ENCODE data around the gene HBD.

HBD gene

GRCh38 chr11:5239046-5239445 is 4.8 kb upstream of the HBD start:
- no peak overlapping the region for H3K4me3 ChIP-seq (ENCODE audit: low read depth, low read length)
- no peak for DNase-seq (ENCODE audit: low read depth)

DNA sequence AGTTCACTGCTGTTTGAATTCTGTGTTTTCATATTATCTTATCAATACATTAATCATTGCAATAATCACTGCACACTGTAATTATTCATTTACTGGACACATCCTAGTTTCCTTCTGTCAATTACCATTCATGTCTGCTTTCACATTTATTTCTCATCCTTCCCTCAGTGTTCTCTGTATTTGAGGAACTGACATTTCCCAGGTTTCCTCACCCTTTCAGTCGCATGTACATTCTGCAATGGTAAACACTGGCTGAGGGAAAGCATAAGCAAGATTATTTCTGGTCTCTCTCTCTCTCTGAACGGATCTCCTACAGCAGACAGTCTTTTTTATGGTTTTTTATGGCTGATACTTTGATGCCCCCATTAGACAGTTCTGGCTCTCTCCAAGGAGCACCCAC is 4.2 kb upstream of the HBD start:
- DNase-seq (ENCODE audit: low read depth), result no peak
- H3K4me3 ChIP-seq (ENCODE audit: low read depth, low read length), result no peak overlapping the region

GRCh38 chr11:5237420-5237819 is 3.1 kb upstream of the HBD start:
- no peak for DNase-seq (ENCODE audit: low read depth)
- no peak overlapping the region for H3K4me3 ChIP-seq (ENCODE audit: low read depth, low read length)

DNA sequence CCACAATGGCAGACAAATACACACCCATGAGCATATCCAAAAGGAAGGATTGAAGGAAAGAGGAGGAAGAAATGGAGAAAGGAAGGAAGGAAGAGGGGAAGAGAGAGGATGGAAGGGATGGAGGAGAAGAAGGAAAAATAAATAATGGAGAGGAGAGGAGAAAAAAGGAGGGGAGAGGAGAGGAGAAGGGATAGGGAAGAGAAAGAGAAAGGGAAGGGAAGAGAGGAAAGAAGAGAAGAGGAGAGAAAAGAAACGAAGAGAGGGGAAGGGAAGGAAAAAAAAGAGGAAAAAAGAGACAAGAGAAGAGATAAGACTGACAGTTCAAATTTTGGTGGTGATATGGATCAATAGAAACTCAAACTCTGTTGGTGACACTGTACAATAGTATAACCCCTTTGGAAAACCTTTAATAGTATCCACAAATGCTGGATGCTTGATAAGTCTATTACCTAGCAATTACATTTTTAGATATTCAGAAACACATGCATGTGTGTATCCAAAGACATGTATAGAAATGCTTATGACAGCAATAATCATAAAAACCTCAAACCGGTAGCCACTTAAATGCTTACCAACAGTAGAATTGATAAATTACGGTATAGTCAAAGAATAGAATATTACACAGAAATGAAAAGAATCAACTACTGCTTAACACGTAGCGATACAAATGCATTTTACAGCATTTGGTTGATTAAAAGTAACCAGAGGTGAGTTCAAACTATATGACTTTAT is 1.2 kb upstream of the HBD start:
- no peak for DNase-seq (ENCODE audit: low read depth)
- no peak overlapping the region for H3K4me3 ChIP-seq (ENCODE audit: low read depth, low read length)

DNA sequence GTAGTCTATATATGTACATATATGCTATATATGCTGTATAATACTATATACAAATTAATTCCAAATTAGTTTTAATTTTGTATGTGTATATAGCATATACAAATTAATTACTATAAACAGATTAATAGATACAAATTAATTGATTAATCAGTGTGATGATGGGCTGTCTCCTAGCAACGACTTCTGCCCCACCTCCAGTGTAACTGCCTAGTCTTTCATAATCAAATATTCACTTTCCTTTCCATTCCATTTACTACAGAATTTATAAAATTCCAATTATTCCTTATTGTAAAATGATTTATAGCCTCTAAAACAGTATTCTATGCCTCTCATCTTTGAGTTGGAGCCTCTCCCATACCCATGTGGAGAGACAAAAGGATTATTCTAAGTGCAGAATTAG is 976 bp downstream of the HBD start:
- no peak overlapping the region for H3K4me3 ChIP-seq (ENCODE audit: low read depth, low read length)

DNA sequence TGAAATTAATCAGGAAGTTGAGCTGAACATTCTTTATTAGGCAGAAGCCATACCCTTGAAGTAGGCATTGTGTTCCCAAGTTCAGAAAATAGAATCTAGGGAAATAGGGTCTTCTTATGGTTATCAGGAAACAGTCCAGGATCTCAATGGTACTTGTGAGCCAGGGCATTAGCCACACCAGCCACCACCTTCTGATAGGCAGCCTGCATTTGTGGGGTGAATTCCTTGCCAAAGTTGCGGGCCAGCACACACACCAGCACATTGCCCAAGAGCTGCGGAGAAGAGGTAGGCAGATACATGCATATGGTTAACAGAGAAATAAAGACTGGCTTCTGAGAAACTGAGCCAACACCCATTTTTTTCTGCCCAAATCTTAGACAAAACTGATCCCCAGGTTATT is 1.5 kb downstream of the HBD start:
- H3K4me3 ChIP-seq (ENCODE audit: low read depth, low read length), result no peak overlapping the region
- no peak for DNase-seq (ENCODE audit: low read depth)

More for the DNA sequence above, 976 bp downstream of the HBD start:
- DNase-seq (ENCODE audit: low read depth), result no peak

GRCh38 chr11:5232176-5232575 is 2.1 kb downstream of the HBD start:
- H3K4me3 ChIP-seq (ENCODE audit: low read depth, low read length), result no peak overlapping the region
- DNase-seq (ENCODE audit: low read depth), result no peak

DNA sequence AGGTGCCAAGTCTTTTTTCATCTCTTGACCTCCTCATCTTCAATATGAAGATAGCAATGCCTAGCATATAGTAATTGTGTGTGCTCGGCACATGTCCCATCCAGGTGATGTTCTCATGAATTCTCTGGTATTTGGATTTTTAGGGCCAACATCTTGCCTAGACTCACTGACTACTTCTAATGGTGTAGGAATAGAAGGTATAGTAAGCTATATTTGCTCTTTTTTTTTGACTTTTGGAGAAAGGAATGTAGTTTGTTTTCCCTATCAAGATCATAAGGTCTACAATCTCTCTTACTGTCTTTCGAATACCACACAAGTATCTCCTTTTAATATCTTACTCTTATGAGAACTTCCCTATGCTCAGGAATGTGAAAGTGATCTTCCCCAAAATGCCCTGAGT is 3.2 kb downstream of the HBD start:
- DNase-seq (ENCODE audit: low read depth), result no peak
- no peak overlapping the region for H3K4me3 ChIP-seq (ENCODE audit: low read depth, low read length)

DNA sequence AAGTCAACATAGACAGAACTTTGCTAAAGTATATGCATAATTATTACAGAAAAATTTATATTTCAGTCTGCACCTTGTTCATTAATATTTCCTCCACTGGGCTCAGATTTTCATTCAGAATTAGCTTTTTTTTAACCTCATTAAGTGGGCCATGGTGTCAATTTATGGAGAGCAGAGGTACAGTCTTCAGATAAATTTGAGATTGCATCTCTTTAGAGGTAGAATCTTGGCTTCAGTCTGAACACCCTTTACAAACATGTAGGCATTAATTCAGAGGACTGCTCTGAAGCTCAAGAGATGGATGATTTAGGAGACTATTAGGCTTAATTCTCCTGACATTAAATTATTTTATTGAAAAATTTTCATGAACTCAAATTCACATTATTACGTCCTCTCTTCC is 4.0 kb downstream of the HBD start:
- H3K4me3 ChIP-seq (ENCODE audit: low read depth, low read length), result no peak overlapping the region

DNA sequence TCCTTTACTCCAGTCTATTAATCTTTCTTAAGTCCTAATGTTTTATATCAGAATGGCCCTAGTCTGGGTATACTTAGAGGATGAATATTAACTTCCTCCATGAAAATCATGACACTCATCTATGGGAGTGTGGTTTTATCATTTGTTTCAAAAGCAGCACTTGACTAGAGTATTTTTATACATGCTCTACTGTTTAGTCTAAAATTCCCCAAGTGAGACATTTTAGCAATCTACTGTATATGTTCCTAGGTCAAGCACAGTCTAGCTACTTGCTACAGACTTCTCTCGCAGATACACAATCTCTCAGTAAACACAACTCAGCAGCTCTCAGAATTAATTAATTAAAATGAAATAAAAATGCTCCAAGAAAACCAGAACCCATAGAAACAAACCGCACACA is 4.5 kb downstream of the HBD start:
- no peak for DNase-seq (ENCODE audit: low read depth)

More for the DNA sequence above, 4.0 kb downstream of the HBD start:
- DNase-seq (ENCODE audit: low read depth), result no peak

GRCh38 chr11:5229356-5229755 is 4.9 kb downstream of the HBD start:
- DNase-seq (ENCODE audit: low read depth), result no peak
- no peak overlapping the region for H3K4me3 ChIP-seq (ENCODE audit: low read depth, low read length)

More for the DNA sequence above, 4.5 kb downstream of the HBD start:
- no peak overlapping the region for H3K4me3 ChIP-seq (ENCODE audit: low read depth, low read length)

DNA sequence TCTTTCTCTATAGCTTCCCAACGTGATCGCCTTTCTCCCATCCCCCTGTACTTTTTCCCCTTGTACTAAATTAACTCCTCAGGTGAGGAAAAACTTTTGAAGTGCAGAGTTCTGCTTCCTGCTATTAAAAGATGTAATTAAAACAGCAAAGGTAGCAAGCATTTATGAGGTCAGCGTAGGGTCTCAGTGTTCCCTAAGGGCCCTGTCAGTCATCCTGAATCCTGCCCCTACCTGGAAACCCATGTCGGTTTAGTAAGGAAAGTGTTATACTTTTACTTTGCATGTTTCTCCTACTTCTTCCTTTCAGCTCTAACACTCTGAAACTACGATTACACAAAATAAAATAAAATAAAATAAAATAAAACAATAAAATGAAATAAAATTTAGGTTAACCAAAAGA is 6.2 kb downstream of the HBD start:
- no peak for DNase-seq (ENCODE audit: low read depth)
- no peak overlapping the region for H3K4me3 ChIP-seq (ENCODE audit: low read depth, low read length)

- no peak overlapping the region for H3K4me3 ChIP-seq (ENCODE audit: low read depth, low read length)
- no peak for DNase-seq (ENCODE audit: low read depth)
Observed at GRCh38 chr11:5227681-5228080, 6.6 kb downstream of the HBD start.

GRCh38 chr11:5226732-5227310 is 7.5 kb downstream of the HBD start, which contains the start of gene HBB:
Gene HBB, minus strand, starts transcription at chr11:5227071. Its CDS starts 50 bp downstream, at chr11:5227021.
- no peak for DNase-seq (ENCODE audit: low read depth)
- no peak within 1 kb of the TSS for H3K4me3 ChIP-seq (ENCODE audit: low read depth, low read length)

DNA sequence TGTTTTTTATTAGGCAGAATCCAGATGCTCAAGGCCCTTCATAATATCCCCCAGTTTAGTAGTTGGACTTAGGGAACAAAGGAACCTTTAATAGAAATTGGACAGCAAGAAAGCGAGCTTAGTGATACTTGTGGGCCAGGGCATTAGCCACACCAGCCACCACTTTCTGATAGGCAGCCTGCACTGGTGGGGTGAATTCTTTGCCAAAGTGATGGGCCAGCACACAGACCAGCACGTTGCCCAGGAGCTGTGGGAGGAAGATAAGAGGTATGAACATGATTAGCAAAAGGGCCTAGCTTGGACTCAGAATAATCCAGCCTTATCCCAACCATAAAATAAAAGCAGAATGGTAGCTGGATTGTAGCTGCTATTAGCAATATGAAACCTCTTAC is 8.8 kb downstream of the HBD start:
- no peak overlapping the region for H3K4me3 ChIP-seq (ENCODE audit: low read depth, low read length)
- no peak for DNase-seq (ENCODE audit: low read depth)

DNA sequence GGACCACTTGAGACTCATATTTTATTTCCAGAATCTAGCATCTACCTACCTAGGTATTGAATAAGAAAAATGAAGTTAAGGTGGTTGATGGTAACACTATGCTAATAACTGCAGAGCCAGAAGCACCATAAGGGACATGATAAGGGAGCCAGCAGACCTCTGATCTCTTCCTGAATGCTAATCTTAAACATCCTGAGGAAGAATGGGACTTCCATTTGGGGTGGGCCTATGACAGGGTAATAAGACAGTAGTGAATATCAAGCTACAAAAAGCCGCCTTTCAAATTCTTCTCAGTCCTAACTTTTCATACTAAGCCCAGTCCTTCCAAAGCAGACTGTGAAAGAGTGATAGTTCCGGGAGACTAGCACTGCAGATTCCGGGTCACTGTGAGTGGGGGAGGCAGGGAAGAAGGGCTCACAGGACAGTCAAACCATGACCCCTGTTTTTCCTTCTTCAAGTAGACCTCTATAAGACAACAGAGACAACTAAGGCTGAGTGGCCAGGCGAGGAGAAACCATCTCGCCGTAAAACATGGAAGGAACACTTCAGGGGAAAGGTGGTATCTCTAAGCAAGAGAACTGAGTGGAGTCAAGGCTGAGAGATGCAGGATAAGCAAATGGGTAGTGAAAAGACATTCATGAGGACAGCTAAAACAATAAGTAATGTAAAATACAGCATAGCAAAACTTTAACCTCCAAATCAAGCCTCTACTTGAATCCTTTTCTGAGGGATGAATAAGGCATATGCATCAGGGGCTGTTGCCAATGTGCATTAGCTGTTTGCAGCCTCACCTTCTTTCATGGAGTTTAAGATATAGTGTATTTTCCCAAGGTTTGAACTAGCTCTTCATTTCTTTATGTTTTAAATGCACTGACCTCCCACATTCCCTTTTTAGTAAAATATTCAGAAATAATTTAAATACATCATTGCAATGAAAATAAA is 9.5 kb downstream of the HBD start:
- DNase-seq (ENCODE audit: low read depth), result no peak
- H3K4me3 ChIP-seq (ENCODE audit: low read depth, low read length), result no peak overlapping the region

DNA sequence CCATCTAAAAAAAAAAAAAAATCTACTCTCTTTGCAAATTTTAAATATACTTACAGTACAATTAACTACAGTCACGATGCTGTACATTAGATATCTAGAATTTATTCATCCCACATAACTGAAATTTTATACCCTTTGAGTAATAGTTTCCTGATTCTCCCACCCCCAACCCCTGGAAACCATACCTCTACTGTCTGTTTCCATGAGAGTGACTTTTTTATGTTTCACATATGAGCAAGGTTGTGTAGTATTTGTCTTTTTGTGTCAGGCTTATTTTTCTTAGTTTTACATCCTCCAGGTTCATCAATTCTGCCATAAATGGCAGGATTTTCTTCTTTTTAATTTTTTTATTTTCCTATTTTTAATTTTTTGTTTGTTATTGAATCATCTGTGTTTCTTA is 10.6 kb downstream of the HBD start:
- DNase-seq (ENCODE audit: low read depth), result no peak

DNA sequence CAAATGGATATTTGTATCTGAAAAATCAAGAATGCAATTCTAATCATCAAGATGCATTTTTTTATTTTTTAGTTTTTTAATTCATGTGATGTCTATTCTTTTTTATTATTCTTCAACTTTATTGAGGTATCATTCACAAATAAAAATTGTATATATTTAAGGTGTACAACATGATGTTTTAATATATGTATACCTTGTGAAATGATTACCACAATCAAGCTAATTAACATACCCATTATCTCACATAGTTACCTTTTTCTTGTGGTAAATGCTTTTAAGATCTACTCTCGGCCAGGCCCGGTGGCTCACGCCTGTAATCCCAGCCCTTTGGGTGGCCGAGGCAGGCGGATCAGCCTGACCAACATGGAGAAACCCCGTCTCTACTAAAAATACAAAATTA is 11.1 kb downstream of the HBD start:
- DNase-seq (ENCODE audit: low read depth), result no peak
- H3K4me3 ChIP-seq (ENCODE audit: low read depth, low read length), result no peak overlapping the region

More for the DNA sequence above, 10.6 kb downstream of the HBD start:
- no peak overlapping the region for H3K4me3 ChIP-seq (ENCODE audit: low read depth, low read length)

DNA sequence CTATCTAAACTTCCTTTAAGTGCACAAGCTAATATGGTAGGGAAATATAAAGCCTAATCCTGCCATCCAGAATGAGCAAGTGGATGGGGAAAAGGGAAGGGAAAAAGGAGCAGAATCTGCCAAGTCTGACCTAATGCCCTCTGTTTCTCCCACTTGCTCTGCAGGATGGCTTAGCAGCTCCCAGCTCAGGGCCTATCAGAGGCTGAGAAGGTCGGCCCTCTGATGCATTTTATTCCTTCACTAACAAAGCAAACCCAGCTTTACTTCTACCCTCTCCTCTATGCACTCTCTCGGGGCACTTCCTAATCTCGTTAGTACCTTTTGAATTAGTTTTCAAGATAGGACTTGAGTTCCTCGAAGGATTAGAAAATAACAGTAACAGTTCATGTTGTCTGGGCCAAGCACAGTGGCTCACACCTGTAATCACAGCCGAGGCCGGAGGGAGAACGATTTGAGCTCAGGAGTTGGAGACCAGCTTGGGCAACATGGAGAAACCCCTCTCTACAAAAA is 23.9 kb downstream of the HBD start:
- no peak for DNase-seq (ENCODE audit: low read depth)
- H3K4me3 ChIP-seq (ENCODE audit: low read depth, low read length), result no peak overlapping the region

DNA sequence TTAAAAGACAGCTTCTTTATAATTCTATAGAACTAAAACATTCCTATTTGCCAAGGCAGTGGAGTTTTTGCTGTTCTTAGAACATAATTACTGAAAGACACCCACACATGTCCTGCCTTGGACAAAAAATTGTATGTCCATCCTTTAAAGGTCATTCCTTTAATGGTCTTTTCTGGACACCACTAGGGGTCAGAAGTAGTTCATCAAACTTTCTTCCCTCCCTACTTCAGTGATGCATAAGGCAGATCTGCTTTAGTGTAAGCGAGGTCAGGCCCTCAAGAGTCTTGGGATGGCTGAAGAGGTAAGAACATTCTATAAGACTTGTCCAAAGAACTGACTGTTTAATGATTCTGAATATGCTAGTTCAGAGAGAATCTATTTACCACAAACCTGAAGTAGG is 29.5 kb downstream of the HBD start:
- H3K4me3 ChIP-seq (ENCODE audit: low read depth, low read length), result no peak overlapping the region
- DNase-seq (ENCODE audit: low read depth), result peak; percentile 45

All from skeletal muscle cell (primary cell).